Aorta (tissue), 5 donors: ENCODE data around the gene FGF22. TPM values are rescaled to one million over a fixed set of nuclear protein-coding genes. Genes with fewer than 3 reads are reported as not detected.

Experiments used
- ATAC-seq: fragments of 200-7000 bp; cut with Tn5 transposase; one replicate; pipeline ENCODE4 v1.9.1; 2022; ENCODE audit warnings: moderate library complexity; ENCODE audit not compliant: low FRiP score
- DNase-seq, 2 donors: peaks; one replicate each; pipeline ENCODE4 v3.0.0-alpha.2; 2020
- H3K27ac ChIP-seq, 2 donors: one replicate each; pipeline ENCODE4 v1.5.1; 2013; ENCODE audit warnings: low read length in 2 of 2, mild to moderate bottlenecking in 2 of 2, moderate library complexity in 2 of 2, control low read depth in 1 of 2, inconsistent platforms in 1 of 2, low read depth in 1 of 2
- H3K27me3 ChIP-seq, 2 donors: one replicate each; pipeline ENCODE4 v1.6.1; 2013; ENCODE audit warnings: control low read depth in 1 of 2, low read length in 1 of 2, mild to moderate bottlenecking in 1 of 2, moderate library complexity in 1 of 2; ENCODE audit not compliant: insufficient read depth in 2 of 2, control insufficient read depth in 1 of 2
- H3K36me3 ChIP-seq, 2 donors: one replicate each; pipeline ENCODE4 v1.6.1; 2013; ENCODE audit warnings: control low read depth in 1 of 2, low read length in 1 of 2, mild to moderate bottlenecking in 1 of 2; ENCODE audit not compliant: insufficient read depth in 2 of 2, control insufficient read depth in 1 of 2
- H3K4me1 ChIP-seq, 2 donors: one replicate each; pipeline ENCODE4 v1.6.1; 2013; ENCODE audit warnings: low read length in 2 of 2, control low read depth in 1 of 2, mild to moderate bottlenecking in 1 of 2, moderate library complexity in 1 of 2; ENCODE audit not compliant: insufficient read depth in 2 of 2, control insufficient read depth in 1 of 2
- H3K4me3 ChIP-seq, 2 donors: one replicate each; pipeline ENCODE4 v1.5.1; 2013; ENCODE audit warnings: low read length in 2 of 2, control low read depth in 1 of 2, mild to moderate bottlenecking in 1 of 2
- H3K9me3 ChIP-seq: one replicate; pipeline ENCODE4 v1.6.1; 2013; ENCODE audit warnings: mild to moderate bottlenecking, low read length; ENCODE audit not compliant: control insufficient read depth
- WGBS, 2 donors: extraction: QIAGEN DNeasy Blood & Tissue Kit; methylation state at CpG; one replicate each; pipeline ENCODE4 v1.1.7; 2013; 5-methylcytosine and 5-hydroxymethylcytosine counted together
- intact Hi-C, 2 donors: fragments of 100-400 bp; cut with DNase I; formaldehyde crosslinking; loops; one replicate each; pipeline versions ENCODE4 v1.14.2 to v1.15.0; 2022
- polyA plus RNA-seq, 2 donors: library from polyadenylated mRNA; stranded (reverse); fragments of 200-250 nt; gene quantifications; one replicate each; pipeline ENCODE4 v1.2.3, GENCODE V29; 2013
- total RNA-seq, 2 donors: library from RNA; stranded (reverse); fragmentation: NEBNext Ultra II Directional; extraction: Animal tissue kit (Norgen Biotek cat#: 25700); gene quantifications; one replicate each; pipeline ENCODE4 v1.2.1, GENCODE V29; 2021
- donor health status: healthy with polysubstance abuse.
- donor health status: Bipolar disorder and iron deficiency.
- donor health status: DM: no; HTN: no; CAD: no.
- donor health status: DM: no; HTN: no; CAD: no.
- donor health status: DM: yes; HTN: yes; CAD: no.

Gene FGF22
- total and polyA plus RNA-seq, 4 donors, result 0.36 to 4.8 (median 0.54) TPM

DNA sequence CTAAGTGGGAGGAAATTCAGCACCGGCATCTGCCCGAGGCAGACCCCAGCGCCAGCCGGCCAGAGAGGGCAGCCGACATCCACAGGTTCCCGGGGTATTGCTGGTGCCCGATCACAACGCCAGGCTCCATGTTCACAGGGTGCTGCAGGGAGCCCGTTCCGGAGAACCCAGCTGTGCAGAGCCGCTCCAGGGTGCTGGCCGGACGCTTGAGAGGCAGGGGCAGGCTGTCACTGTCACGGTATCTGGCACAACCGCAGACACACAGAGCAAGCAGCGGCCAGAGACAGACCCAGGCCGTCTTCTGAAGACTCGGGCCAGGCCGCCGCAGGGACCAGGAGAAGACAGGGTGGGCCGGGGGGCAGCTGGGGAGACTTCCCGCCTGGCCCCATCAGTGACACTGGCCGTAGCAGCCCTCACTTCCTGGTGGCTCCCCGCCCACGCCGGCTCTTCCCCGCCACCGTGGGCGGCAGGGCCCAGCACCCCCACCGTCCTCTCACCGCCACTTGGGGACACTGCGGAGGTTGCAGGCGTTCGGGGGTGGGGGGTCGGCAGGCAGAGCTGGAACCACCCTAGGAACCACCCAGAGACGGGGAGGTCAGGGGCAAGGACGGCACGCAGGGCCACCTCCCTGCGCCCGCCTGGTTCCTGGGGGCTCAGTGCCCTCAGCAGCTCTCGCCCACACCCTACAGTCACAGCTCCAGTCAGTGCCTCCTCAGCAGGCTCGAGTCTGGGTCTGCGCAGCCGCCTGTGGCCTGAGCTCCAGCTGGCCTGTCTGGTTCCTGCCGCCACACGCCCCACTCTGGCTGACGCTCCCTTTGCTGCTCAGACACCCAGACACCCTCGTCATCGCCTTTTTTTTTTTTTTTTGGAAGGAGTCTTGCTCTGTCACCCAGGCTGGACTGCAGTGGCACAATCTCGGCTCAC lies 19.5 kb downstream of the FGF22 start:
- Histone ChIP-seq H3K36me3 (no peaks in the 10 kb centered on the region), H3K27ac (no peak overlapping the region), H3K27me3 (no peaks in the 10 kb centered on the region), H3K4me1 (no peaks in the 10 kb centered on the region), H3K4me3 (no peak overlapping the region), H3K9me3 (no peaks in the 10 kb centered on the region)
- DNase-seq, result no peak
- WGBS, 2 donors, result 78% methylated on average over 48 to 50 of the region's 50 CpGs
- intact Hi-C loops, result no loop called here
- no peak for ATAC-seq

DNA sequence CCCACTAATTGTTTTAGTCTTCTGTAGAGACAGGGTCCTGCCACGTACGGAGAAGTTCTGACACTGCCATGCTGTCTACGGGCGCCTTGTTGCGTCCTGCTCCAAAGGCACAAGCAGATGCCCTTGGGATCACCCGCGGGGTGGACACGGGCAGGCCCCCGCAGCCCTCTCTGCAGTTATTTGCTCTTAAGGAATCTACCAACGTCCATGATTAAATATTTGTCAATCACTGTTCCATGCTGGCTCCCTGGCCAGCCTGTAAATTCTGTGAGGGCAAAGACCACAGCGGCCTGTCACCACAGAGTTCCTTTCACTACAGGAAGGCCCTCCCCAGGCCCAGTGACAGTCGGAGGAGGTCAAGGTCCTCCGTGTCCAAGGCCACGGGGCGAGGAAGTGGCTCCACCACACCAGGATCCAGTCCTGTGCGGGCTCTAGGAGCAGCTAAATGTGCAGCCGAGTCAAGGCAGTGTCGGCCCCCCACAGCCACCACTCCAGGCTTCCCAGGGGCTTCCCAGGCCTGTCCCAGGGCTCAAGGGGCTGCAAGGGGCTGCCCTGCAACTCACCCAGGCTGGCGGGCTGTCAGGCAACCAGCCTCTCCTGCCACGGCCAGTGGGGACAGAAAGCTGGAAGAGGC lies 21.2 kb downstream of the FGF22 start:
- no peaks in the 10 kb centered on the region for H3K4me1 ChIP-seq
- H3K27ac ChIP-seq, result no peak overlapping the region
- ATAC-seq, result no peak
- H3K9me3 ChIP-seq, result no peaks in the 10 kb centered on the region
- WGBS, 2 donors, result 63 to 65% methylated on average over 20 of the region's 20 CpGs
- no peak for DNase-seq
- intact Hi-C loops, result loop anchor here in 1 of 2 donors (5.0 to 10.0 kb wide), 2 partner anchors 136 to 264 kb away; partner anchors contain the start of genes ARID3A and PTBP1
- no peak overlapping the region for H3K4me3 ChIP-seq
- H3K36me3 ChIP-seq, result no peaks in the 10 kb centered on the region
- no peaks in the 10 kb centered on the region for H3K27me3 ChIP-seq

DNA sequence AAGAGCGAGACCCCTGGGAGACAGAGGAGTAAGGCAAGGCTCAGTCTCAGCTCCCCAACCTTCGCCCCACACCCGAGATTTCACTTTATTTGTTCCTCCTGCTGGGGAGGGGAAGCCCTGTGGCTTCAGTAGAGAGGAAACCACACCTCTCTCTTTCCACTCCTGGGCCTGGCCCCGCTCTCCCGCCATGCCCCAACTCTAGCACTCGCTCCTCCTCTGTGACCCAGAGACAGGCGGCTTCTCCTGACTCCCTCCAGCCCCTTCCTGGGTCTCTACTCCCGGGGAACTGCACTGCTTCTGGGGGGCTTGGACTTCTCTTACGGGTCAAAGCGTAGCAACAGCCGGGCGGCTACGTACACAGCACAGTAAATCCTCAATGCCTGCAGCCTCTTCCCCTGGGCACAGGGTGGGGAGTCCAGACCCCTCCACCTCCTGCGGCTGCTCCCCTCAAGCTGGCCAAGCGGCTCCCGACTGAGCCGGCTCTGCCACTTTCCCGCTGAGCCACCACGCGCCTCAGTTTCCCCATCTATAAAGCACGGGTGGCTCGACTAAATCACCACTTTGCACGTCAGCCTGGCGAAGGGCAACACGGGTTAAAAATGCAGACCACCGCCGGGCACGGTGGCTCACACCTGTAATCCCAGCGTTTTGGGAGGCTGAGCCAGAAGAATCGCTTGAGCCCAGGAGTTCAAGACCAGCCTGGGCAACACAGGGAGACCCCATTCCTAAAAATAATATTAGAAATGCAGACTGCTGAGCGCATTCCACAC lies 21.9 kb downstream of the FGF22 start:
- DNase-seq (no peak), ATAC-seq (no peak)
- intact Hi-C loops, result loop anchor here in 1 of 2 donors (2.0 to 10.0 kb wide), 3 partner anchors 19 to 263 kb away; partner anchors contain the start of genes ARID3A and PTBP1
- H3K9me3 ChIP-seq, result no peaks in the 10 kb centered on the region
- H3K4me3 ChIP-seq, result no peak overlapping the region
- WGBS, 2 donors, result 30 to 33% methylated on average over 31 of the region's 31 CpGs
- no peak overlapping the region for H3K27ac ChIP-seq
- H3K36me3 ChIP-seq, result no peaks in the 10 kb centered on the region
- no peaks in the 10 kb centered on the region for H3K27me3 ChIP-seq
- H3K4me1 ChIP-seq, result no peaks in the 10 kb centered on the region

DNA sequence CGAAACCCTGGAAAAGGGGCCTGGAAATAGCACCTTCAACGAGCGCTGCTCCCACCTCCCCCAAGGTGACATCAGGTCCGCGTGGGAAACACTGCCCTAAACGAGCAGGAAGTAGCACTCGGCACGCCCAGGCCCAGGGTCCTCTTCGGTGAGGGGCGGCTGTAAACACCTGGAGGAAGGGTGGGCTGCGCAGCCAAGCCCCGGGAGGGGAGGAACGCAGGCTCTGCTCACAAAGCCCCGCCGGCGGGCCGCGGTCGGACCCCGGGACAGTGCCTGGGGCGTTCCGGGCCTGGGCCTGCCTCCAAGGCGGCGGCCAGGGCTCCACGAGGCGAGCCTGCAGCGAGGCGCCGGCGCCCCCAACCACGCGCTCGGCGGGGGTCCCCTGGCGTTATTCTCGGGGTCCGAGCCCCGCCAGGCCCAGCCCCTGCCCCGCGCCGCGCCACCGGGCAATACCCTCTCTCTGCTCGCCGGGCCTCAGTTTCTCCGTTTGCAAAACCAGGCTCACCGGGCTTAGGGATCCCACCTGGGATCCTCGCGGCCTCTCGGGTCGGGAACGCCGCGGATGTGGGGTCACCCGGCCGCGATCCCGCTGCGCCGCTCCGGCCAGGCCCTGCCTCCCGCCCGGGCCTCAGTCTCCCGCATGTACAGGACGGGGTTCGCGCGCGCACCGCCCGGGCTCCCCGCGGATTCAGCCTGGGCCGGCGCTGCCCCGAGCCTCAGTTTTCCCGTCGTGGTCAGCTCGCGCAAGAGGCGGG lies 22.7 kb downstream of the FGF22 start:
- no peak overlapping the region for H3K27ac ChIP-seq

DNA sequence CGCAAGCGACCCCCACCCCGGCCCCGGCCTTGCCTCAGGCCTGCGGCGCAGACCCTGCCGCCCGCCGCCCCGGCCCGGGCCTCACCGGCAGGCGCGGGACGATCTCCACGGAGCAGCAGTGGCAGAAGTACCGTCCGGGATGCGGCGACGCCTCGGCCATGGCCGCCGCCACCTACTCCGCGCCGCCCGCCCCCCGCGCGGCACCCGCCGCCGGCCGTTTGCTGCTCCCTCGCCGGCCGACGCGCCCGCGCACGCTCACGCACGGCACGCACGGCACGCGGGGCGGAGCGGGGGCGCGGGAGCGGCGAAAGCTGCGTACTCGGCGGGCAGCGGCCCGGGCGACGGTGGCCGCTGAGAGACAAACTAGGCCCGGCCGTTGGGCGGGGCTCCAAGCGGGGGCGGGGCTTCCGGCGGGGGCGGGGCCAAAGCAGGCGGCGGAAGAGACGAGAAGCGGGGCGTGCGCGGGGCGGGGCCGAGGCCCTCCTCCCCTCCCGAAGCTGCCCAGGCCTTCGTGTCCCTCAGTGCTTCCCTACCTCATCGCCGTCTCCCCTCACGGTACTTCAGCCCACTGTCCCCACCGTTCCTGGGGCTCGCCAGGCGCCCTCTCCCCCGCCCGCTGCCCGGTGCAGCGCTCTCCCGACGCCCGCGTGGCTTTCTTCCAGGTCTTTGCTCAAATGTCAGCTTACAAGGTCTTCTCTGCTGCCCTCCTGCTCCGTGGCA lies 23.4 kb downstream of the FGF22 start, which contains the start of gene RNF126:
TSS of gene RNF126 (minus strand) at position 253 of the 720 bp plus-strand sequence. CDS start at position 160, 93 bp downstream.
- intact Hi-C loops, result loop anchor here in 1 of 2 donors (2.0 to 10.0 kb wide), 3 partner anchors 18 to 262 kb away; partner anchors contain the start of genes ARID3A and PTBP1
- WGBS, 2 donors, result 1 to 2% methylated on average over 60 to 97 of the region's 97 CpGs
- H3K4me1 ChIP-seq, result no peaks in the 10 kb centered on the region

More for the DNA sequence above, 22.7 kb downstream of the FGF22 start:
- no peaks in the 10 kb centered on the region for H3K9me3 ChIP-seq
- 0% methylated on average over 54 to 81 of the region's 81 CpGs for WGBS, 2 donors
- ATAC-seq (no peak), DNase-seq (no peak)
- intact Hi-C loops, result loop anchor here in 1 of 2 donors (2.0 to 10.0 kb wide), 3 partner anchors 18 to 262 kb away; partner anchors contain the start of genes ARID3A and PTBP1
- H3K4me1 ChIP-seq, result no peaks in the 10 kb centered on the region
- H3K27me3 ChIP-seq, result no peaks in the 10 kb centered on the region
- no peaks in the 10 kb centered on the region for H3K36me3 ChIP-seq
- H3K4me3 ChIP-seq, result peak overlapping the region; percentile 36 to 94

DNA sequence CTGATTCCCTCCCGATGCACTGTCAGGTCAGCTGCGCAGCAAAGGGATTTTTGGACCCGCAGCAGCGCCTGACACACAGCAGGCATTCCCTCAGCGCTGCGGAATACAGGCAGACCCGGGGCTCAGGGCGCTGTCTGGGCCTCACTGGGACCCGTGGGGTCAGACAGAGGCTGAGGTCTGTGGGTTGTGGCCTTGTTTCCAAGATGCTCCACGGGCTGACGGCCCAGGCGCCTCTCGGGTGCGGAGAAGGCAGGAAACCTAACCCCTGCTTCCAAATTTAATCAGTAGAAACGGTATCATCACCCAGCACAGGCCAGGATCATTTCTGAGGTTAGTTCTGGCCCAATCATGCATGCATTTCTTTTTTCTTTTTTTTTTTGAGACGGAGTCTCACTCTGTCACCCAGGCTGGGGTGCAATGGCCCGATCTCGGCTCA lies 24.0 kb downstream of the FGF22 start:
- Histone ChIP-seq H3K36me3 (no peaks in the 10 kb centered on the region), H3K27ac (peak overlapping the region in 1 of 2 donors; percentile 65), H3K4me3 (peak overlapping the region in 1 of 2 donors; percentile 32), H3K9me3 (no peaks in the 10 kb centered on the region), H3K27me3 (no peaks in the 10 kb centered on the region), H3K4me1 (no peaks in the 10 kb centered on the region)
- 64 to 65% methylated on average over 16 to 18 of the region's 18 CpGs for WGBS, 2 donors
- ATAC-seq (peak; percentile 4), DNase-seq (no peak)
- intact Hi-C loops, result loop anchor here in 1 of 2 donors (1.0 to 10.0 kb wide), 4 partner anchors 17 to 261 kb away; partner anchors contain the start of genes ARID3A and PTBP1

More for the DNA sequence above, 23.4 kb downstream of the FGF22 start, which contains the start of gene RNF126:
- Histone ChIP-seq H3K9me3 (no peaks in the 10 kb centered on the region), H3K27ac (peak within 1 kb of the TSS in 1 of 2 donors; percentile 65), H3K27me3 (no peaks in the 10 kb centered on the region), H3K4me3 (peak within 1 kb of the TSS; percentile 36 to 94), H3K36me3 (no peaks in the 10 kb centered on the region)
- peak; percentile 90 for ATAC-seq
- peak; percentile 94 to 98 for DNase-seq

DNA sequence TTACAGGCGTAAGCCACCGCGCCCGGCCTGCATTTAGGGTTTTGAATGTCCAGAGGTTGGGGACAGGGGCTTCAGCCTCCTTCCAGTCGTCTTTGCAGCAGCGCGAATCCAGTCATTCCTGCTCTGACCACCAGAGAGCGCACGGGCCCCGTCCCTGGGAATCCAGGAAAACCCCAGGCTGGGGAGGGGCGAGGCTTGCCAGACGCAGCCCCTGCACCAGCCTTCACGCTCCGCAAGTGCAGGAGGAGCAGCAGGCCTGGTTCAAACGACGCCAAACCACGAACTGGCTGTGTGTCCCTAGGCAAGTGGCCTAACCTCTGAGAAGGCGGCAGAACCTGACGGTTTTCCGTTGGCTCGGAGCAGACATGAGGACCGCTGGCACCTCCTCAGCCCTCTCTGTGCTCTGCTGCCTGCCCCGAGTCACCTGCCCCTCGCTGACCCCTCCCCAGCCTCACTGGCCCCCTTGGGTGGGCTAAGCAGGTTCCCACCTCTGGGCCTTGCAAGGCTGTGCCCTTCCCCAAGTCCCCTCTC lies 25.3 kb downstream of the FGF22 start:
- no peaks in the 10 kb centered on the region for H3K9me3 ChIP-seq
- intact Hi-C loops, result loop anchor here (1.0 to 10.0 kb wide), 4 partner anchors 69 to 260 kb away; partner anchors contain the start of genes ARID3A (in 1 of the 2) and PTBP1 (in 1 of the 2)
- H3K36me3 ChIP-seq, result no peaks in the 10 kb centered on the region
- H3K4me1 ChIP-seq, result no peaks in the 10 kb centered on the region
- ATAC-seq (peak; percentile 84), DNase-seq (peak; percentile 88 to 94)
- no peaks in the 10 kb centered on the region for H3K27me3 ChIP-seq
- H3K27ac ChIP-seq, result no peak overlapping the region
- H3K4me3 ChIP-seq, result no peak overlapping the region
- 3 to 4% methylated on average over 24 of the region's 24 CpGs for WGBS, 2 donors
